Fibroblast of villous mesenchyme (primary cell): ENCODE results near the gene CCDC33. TPM values are rescaled to one million over a fixed set of nuclear protein-coding genes. Genes with fewer than 3 reads are reported as not detected.

Source experiments
- DNase-seq: peaks from one replicate; pipeline ENCODE4 v3.0.0-alpha.2; 2010; ENCODE audit warnings: low read depth
- H3K4me3 ChIP-seq: 2 replicates; pipeline ENCODE4 v1.5.1; 2011; ENCODE audit warnings: low read depth, mild to moderate bottlenecking, low read length
- CTCF ChIP-seq: IDR thresholded peaks from 2 replicates; pipeline ENCODE4 v1.5.1; 2012; ENCODE audit warnings: low read depth, mild to moderate bottlenecking, low read length; ENCODE audit not compliant: insufficient read depth
- total RNA-seq: library from RNA; depleted of rRNA; stranded (reverse); fragments of >200 nt; gene quantifications from 2 replicates; pipeline ENCODE4 v1.2.3, GENCODE V29; 2012

The CCDC33 gene
- total RNA-seq, 1 donor, result 0.86 TPM

- TF ChIP-seq CTCF, result no peak
- DNase-seq, result no peak
- H3K4me3 ChIP-seq, result no peak overlapping the region
These were observed 100.2 kb downstream of the CCDC33 start for GRCh38 chr15:74336061-74337005.

- no peak overlapping the region for H3K4me3 ChIP-seq
- no peak for DNase-seq
- TF ChIP-seq CTCF, result no peak
These were observed 101.0 kb downstream of the CCDC33 start for GRCh38 chr15:74337146-74337545.

GRCh38 chr15:74337607-74338211 is 101.6 kb downstream of the CCDC33 start:
- no peak for DNase-seq
- H3K4me3 ChIP-seq, result no peak overlapping the region
- no peak for TF ChIP-seq CTCF

- no peak for TF ChIP-seq CTCF
- no peak for DNase-seq
- H3K4me3 ChIP-seq, result no peak overlapping the region
These were observed 102.5 kb downstream of the CCDC33 start for GRCh38 chr15:74338676-74339075.

- H3K4me3 ChIP-seq, result no peak overlapping the region
- no peak for DNase-seq
- TF ChIP-seq CTCF, result no peak
These were observed 103.2 kb downstream of the CCDC33 start for GRCh38 chr15:74339371-74339770.

- DNase-seq, result peak; percentile 80
- H3K4me3 ChIP-seq, result no peak overlapping the region
- TF ChIP-seq CTCF, result no peak
These were observed 104.0 kb downstream of the CCDC33 start for GRCh38 chr15:74340150-74340549.
